NCI-H446 (cell line): Measurements from ENCODE around the gene GNAQ.

ENCODE experiments used
- DNase-seq, 2 experiments: peaks; one replicate each; lab custom pipeline; 2025; lab: John Stamatoyannopoulos, UW

GNAQ gene

DNA sequence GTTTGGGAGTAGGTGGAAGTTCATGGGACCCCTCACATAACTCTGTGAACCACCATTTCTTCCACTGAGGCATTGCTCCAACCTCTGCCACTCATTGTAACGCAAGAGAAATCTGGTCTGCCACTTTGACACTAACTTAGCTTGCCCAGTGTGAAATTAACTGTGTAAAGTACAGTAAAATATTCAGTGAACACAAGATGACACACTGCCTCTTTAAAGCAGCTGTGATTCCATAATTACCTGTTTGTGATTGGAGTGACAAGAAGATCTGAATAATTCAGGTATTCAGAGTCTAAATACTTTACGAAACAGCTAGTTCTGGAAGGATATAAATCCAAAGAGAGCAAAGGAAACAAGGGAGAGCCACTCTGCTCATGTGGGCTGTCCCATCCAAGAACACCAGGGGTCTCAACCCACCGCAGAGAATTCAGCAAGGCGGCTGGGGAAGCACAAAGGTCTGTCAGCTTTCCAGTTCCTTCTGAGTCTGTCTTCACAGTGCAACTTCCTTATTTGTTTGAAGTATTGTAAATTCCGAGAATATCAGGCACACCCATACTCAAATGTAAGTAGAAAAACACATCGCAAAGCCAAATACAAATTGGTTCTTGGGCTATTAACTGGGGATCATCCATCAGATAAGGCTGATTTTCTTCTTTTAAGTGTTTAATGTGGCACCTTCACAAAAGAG is 86.9 kb downstream of the GNAQ start:
- DNase-seq = no peak

DNA sequence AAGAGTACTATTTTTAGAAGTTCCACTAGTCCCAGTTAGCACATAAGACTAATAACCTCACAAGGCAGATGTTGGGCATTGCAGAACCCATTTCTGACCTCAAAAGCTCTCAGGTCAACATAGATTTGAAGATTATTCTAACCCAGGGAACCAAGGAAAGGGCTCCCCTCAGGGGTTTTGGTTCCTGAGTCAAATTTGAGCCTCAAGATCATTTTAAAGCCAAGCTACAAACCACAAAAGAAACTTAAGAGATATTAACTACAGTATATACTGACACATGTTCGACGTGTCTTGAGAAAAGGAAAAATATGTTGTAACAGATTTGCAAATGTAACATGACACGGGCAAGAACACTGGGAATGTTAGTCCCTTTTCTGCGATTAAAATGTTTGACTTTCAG is 88.6 kb downstream of the GNAQ start:
- DNase-seq = no peak

GRCh38 chr9:77939149-77939668 is 92.4 kb downstream of the GNAQ start:
- DNase-seq = no peak

DNA sequence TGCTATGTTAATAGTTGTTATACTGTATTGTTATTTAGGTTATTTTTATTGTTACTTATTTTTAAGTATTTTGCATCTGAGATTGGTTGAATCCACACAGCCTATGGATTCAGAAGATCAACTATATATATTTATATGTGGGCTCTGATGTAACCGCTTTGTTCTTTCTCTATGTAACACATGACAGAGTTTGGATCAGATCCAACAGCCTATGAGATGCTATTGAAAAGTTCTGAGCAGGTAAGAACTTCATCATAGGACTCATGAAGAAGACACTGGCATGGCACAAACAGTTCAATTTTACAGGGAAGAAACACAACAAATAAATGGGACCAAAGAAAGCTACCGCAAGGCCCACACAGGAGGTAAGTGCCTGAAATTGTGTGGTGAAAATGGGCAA is 93.4 kb downstream of the GNAQ start:
- no peak for DNase-seq

DNA sequence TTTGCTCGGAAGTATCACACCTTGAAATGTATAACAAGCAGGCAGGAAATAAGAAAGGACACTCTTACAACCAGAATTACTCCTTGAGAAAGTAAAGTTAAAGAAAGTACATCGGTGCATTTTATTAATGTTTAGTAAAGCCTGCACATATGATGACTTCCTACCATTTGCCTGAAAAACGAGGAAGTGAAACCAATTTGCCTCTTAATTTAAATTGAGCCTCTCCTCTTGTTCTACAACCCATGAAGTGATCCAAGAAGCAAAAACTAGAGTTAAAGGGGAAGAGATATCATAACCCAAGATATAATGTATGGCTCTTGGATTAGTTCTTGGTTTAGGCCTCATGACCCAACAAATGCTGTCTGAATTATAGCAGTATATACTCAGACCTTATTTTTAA is 95.6 kb downstream of the GNAQ start:
- no peak for DNase-seq

DNA sequence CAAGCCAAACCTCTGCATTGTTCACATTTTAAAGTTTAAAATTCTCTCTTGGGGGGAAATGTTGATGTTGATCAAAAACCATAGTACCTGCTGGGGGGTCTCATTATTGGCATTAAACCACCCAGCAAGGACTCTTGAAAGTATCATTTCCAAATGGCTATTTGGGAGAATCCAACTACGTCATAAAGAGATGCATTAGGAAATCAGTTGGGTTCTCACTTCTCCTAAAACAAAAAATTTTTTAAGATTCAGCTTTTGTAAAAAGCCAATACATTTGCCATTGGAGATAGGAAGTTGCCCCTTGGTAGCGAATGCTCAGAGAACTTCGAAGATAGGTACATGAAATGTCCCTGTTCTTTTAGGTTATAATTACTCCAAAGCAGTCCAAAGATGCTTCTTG is 96.4 kb downstream of the GNAQ start:
- no peak for DNase-seq

- no peak for DNase-seq
Measured at GRCh38 chr9:77933976-77934375, 97.6 kb downstream of the GNAQ start.

- no peak for DNase-seq
Measured at GRCh38 chr9:77933019-77933418, 98.6 kb downstream of the GNAQ start.

- no peak for DNase-seq
Measured at GRCh38 chr9:77929942-77930341, 101.7 kb downstream of the GNAQ start.

- DNase-seq = no peak
Measured at GRCh38 chr9:77927265-77927664, 104.3 kb downstream of the GNAQ start.

- no peak for DNase-seq
Measured at GRCh38 chr9:77926371-77926878, 105.2 kb downstream of the GNAQ start.

DNA sequence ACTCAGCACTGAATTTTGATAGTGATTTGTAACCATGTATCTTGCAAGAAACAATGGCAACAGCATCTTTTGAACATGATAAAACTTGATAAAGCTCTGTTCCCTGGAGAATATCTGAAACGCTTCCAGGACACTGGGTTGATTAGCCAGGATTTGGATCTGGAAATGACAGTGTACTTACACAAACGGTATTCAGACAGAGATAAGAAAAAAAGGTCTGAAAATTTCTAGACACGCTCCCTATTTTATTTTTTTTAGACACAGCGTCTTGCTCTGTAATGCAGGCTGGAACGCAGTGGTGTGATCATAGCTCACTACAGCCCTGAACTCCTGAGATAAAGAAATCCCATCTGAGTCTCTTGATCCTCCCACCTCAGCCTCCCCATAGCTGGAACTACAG is 109.0 kb downstream of the GNAQ start:
- no peak for DNase-seq

DNA sequence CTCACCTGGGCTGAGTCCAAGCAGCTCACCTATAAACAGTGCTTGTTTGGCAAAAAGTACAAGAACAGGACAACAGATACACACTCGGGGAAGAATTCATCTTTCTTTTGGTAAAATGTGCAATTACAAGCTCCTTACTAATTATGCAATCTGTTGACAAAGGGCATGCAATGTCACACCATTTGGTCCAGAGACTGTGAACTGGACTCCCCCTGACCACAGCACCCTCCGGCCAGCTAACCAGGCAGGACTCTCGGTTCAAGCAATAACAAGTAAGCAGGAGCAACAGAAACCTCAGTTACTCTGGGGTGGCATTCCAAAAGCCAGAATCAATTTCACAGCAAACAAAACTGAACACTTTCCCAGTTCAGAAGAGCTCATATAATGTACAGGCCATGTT is 113.8 kb downstream of the GNAQ start:
- no peak for DNase-seq

- DNase-seq = no peak
Measured at GRCh38 chr9:77916820-77917219, 114.8 kb downstream of the GNAQ start.

DNA sequence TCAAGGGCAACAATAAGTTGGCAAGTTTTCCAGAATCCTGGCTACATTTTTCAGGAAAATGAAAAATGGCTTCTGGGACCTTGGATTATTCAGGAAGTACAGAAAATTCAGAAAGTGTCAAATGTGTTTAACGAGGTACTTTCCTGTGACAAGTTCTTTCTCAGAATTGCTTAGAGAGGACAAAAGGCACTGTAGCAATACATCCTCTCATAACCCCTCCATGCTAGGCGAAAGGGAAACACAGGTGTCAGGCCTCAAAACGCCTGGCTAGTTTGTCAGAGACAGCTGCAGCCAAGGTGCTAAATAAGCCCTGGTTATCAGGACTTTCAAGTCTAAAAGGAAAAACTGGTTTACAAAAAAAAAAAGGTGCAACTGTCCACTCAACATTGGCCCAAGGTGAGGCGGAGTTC is 115.2 kb downstream of the GNAQ start:
- no peak for DNase-seq

DNA sequence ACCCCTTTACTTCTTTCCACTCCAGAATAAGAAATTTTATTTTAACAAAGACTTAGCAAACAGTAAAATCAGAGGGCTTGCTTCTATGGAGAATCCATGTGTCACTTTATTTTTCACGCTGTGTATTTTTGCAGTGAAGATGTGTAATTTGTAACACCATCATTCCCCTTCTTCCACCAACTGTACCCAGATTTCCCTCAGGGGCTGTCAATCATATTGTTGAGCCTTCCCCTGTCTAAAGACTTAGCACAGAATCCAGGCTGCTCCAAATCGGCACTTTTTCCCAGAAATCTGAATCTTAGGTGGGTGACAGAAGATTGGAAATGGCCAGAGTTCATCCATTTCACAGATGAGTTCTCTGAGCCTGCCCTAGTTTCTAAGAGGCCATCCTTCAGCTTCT is 115.9 kb downstream of the GNAQ start:
- no peak for DNase-seq

DNA sequence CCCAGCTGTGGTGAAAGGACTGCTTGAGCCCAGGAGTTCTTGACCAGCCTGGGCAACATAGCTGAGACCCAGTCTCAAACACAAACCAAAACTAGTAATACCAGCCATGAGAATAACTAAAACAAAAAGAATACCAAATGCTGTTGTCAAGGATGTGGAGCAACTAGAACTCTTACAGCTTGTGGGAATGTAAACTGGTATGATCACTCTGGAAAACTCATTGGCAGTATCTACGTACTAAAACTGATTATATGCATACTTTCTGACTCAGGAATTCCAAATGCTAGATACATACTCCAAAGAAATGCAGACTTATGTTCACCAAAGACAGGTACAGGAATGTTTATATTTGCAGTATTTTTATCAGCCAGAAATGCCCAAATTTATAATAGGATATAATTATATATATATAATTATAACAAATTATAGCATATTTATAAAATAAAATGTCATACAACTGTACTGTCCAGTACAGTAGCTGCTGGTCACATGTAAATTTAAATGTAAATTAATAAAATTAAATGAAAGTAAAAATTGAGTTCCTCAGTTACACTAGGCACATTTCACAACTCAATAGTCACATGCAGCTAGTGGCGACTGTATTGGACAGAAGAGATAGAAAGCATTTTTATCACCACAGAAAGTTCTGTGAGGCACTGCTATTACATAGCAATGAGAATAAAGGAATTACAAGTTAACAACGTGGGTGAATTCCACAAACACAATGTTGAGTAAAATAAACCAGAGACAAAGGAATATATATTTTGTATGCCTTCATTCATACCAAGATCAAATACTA is 118.5 kb downstream of the GNAQ start:
- DNase-seq = no peak

GRCh38 chr9:77911928-77912327 is 119.7 kb downstream of the GNAQ start:
- DNase-seq = no peak

- DNase-seq = no peak
Measured at GRCh38 chr9:77910194-77910621, 121.4 kb downstream of the GNAQ start.

DNA sequence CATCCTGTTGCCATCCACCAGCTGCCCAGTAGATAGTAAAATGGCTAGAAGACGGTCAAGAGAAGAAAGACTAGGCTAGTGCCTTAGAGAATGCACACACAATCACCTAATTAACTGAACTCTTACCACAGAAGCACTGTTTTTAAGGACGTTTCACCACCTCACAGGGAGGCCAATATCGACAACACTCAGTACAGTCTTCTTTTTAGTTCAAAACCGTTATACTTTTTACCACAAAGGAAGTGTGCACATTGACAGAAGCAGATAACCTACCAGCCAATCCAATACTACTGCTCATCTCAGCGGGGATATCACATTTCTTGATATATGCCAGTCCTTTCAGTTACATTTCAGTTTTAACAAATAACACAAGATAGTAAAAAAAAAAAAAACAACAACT is 122.3 kb downstream of the GNAQ start:
- DNase-seq = no peak

GRCh38 chr9:77908293-77908692 is 123.3 kb downstream of the GNAQ start:
- no peak for DNase-seq

DNA sequence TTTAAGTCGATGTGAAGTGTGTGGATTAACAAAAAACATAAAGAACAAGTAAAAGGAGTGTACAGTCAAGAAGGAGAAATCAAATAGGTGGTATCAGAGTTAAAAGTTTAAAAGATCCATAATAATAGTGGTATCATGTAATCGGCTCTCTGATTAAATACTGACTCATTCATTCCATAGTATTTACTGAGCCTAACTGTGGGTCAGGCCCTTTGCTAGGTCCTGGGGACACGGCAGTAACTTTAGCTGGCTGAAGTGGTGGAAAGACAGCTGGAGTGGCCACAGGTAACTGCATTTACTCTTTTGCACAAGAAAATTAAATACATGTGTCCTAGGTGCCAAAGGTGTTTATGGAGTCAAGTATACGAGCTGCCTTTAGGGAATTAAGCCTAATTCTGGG is 124.0 kb downstream of the GNAQ start:
- no peak for DNase-seq

- DNase-seq = no peak
Measured at GRCh38 chr9:77906991-77907390, 124.6 kb downstream of the GNAQ start.
